HEK293 (cell line): ENCODE results near the gene PRDM10.
"Not testable (repeated sequence)": the region's sequence is repeated elsewhere in the genome, so short reads cannot be mapped to it uniquely, and the experiment has no call there.

Experiments
- CTCF ChIA-PET: fragments of 350-600 bp; formaldehyde crosslinking; extraction: SDS; loops from one replicate; lab custom pipeline; 2021; ENCODE audit warnings: antibody characterized with exemption; lab: Yijun Ruan, JAX
- POLR2A ChIA-PET: fragments of 300-600 bp; formaldehyde crosslinking; extraction: SDS; loops from one replicate; lab custom pipeline; 2020; ENCODE audit warnings: antibody characterized with exemption, inconsistent platforms; lab: Yijun Ruan, JAX
- H3K27ac ChIP-seq: fragments of 200-500 bp; sonication (Bioruptor generic); 2 replicates; pipeline ENCODE4 v1.5.1; 2014; ENCODE audit warnings: low read depth, low read length, control low read depth, inconsistent platforms; ENCODE audit errors: extremely low read depth
- H3K36me3 ChIP-seq, 2 experiments: fragments of 200-500 bp in 1 of 2; sonication (Bioruptor generic) in 1 of 2; 1 replicate in 1 of 2; 2 replicates in 1 of 2; pipeline ENCODE4 v1.5.1; 2014 to 2017; ENCODE audit warnings: inconsistent platforms in 2 of 2, low read length in 2 of 2; ENCODE audit not compliant: control insufficient read depth in 2 of 2, insufficient read depth in 1 of 2
- H3K4me1 ChIP-seq: fragments of 200-500 bp; sonication (Bioruptor generic); 2 replicates; pipeline ENCODE4 v1.5.1; 2014; ENCODE audit warnings: mild to moderate bottlenecking, low read length, inconsistent platforms; ENCODE audit not compliant: control insufficient read depth, insufficient read depth
- H3K4me3 ChIP-seq: 2 replicates; pipeline ENCODE4 v1.5.1; 2011; ENCODE audit warnings: low read depth, mild to moderate bottlenecking, control low read depth, low read length, moderate library complexity
- H3K9me3 ChIP-seq: fragments of 200-500 bp; sonication (Bioruptor generic); 2 replicates; pipeline ENCODE4 v1.5.1; 2014; ENCODE audit warnings: low read depth, low read length, inconsistent platforms; ENCODE audit not compliant: control insufficient read depth, insufficient read depth
- FEZF1 ChIP-seq: fragments of 450-650 bp; formaldehyde crosslinking; IDR thresholded peaks from 2 replicates; pipeline ENCODE4 v1.5.1; 2016; ENCODE audit warnings: missing biosample characterization, missing genetic modification characterization
- ZIC2 ChIP-seq: fragments of 450-650 bp; formaldehyde crosslinking; IDR thresholded peaks from 2 replicates; pipeline ENCODE4 v1.5.1; 2016; ENCODE audit warnings: missing biosample characterization, missing genetic modification characterization
- ZNF121 ChIP-seq: fragments of 450-650 bp; formaldehyde crosslinking; IDR thresholded peaks from 2 replicates; pipeline ENCODE4 v1.5.1; 2016; ENCODE audit warnings: missing biosample characterization, missing genetic modification characterization
- ZNF302 ChIP-seq: fragments of 450-650 bp; formaldehyde crosslinking; IDR thresholded peaks from 2 replicates; pipeline ENCODE4 v1.5.1; 2016; ENCODE audit warnings: missing biosample characterization, missing genetic modification characterization, low read depth
- TF ChIP-seq, protein P1 (sequence below): fragments of 450-650 bp; formaldehyde crosslinking; conservative IDR thresholded peaks from 2 replicates; pipeline ENCODE4 v1.5.1; 2016; ENCODE audit warnings: low read depth, missing biosample characterization, missing genetic modification characterization
- TF ChIP-seq, protein P2 (sequence below): fragments of 450-650 bp; formaldehyde crosslinking; IDR thresholded peaks from 2 replicates; pipeline ENCODE4 v1.5.1; 2016; ENCODE audit warnings: missing biosample characterization, missing genetic modification characterization
- TF ChIP-seq, protein P3 (sequence below): fragments of 450-650 bp; formaldehyde crosslinking; IDR thresholded peaks from 2 replicates; pipeline ENCODE4 v1.5.0; 2017; ENCODE audit warnings: missing biosample characterization, missing genetic modification characterization, borderline replicate concordance
- TF ChIP-seq, protein P4 (sequence below): fragments of 450-650 bp; formaldehyde crosslinking; IDR thresholded peaks from 2 replicates; pipeline ENCODE4 v1.5.1; 2016; ENCODE audit warnings: missing biosample characterization, missing genetic modification characterization

PRDM10 gene

DNA sequence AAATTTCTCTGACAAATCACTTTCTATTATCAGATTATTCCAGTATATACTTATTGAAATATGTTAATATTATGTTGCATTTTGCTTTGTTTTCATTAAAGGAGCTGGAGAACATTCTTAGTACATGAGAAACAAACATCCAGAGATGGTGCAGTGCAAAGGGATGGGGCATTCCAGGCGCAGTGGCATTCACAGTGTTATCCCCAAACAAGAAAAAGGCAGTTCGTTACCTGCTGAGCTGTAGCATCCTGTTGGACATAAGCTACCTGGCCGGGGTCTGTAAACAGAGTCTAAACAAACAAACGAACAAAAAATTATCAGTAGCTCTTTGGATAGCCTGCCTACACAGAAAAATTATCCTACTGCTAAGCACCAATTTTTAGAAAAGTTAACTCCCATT lies 47.4 kb downstream of the PRDM10 start:
- Histone ChIP-seq H3K27ac (no peak overlapping the region), H3K4me3 (no peak overlapping the region), H3K4me1 (no peaks in the 10 kb centered on the region), H3K9me3 (no peaks in the 10 kb centered on the region), H3K36me3 (peaks cover 0 to 14% of the 10 kb centered on the region in 2 experiments; a peak in 1 of 3 replicates)
- ChIA-PET CTCF (interaction anchor here (0.6 to 1.1 kb wide), 2 partner anchors 12 to 25 kb away, joined by 3 read pairs; no protein-coding TSS in a partner anchor), POLR2A (no interaction called here)
- TF ChIP-seq, protein P1, sequence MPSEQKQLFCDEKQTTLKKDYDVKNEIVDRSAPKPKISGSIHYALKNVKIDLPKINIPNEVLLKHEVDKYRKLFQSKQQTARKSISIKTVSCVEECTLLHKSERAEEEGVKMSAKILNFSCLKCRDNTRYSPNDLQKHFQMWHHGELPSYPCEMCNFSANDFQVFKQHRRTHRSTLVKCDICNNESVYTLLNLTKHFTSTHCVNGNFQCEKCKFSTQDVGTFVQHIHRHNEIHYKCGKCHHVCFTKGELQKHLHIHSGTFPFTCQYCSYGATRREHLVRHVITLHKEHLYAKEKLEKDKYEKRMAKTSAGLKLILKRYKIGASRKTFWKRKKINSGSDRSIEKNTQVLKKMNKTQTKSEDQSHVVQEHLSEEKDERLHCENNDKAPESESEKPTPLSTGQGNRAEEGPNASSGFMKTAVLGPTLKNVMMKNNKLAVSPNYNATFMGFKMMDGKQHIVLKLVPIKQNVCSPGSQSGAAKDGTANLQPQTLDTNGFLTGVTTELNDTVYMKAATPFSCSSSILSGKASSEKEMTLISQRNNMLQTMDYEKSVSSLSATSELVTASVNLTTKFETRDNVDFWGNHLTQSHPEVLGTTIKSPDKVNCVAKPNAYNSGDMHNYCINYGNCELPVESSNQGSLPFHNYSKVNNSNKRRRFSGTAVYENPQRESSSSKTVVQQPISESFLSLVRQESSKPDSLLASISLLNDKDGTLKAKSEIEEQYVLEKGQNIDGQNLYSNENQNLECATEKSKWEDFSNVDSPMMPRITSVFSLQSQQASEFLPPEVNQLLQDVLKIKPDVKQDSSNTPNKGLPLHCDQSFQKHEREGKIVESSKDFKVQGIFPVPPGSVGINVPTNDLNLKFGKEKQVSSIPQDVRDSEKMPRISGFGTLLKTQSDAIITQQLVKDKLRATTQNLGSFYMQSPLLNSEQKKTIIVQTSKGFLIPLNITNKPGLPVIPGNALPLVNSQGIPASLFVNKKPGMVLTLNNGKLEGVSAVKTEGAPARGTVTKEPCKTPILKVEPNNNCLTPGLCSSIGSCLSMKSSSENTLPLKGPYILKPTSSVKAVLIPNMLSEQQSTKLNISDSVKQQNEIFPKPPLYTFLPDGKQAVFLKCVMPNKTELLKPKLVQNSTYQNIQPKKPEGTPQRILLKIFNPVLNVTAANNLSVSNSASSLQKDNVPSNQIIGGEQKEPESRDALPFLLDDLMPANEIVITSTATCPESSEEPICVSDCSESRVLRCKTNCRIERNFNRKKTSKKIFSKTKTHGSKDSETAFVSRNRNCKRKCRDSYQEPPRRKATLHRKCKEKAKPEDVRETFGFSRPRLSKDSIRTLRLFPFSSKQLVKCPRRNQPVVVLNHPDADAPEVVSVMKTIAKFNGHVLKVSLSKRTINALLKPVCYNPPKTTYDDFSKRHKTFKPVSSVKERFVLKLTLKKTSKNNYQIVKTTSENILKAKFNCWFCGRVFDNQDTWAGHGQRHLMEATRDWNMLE (tag by site-specific recombination) = no peak
- TF ChIP-seq ZIC2 (tag by site-specific recombination) (no peak), FEZF1 (no peak), ZNF302 (tag by site-specific recombination) (no peak)
- TF ChIP-seq, protein P2, sequence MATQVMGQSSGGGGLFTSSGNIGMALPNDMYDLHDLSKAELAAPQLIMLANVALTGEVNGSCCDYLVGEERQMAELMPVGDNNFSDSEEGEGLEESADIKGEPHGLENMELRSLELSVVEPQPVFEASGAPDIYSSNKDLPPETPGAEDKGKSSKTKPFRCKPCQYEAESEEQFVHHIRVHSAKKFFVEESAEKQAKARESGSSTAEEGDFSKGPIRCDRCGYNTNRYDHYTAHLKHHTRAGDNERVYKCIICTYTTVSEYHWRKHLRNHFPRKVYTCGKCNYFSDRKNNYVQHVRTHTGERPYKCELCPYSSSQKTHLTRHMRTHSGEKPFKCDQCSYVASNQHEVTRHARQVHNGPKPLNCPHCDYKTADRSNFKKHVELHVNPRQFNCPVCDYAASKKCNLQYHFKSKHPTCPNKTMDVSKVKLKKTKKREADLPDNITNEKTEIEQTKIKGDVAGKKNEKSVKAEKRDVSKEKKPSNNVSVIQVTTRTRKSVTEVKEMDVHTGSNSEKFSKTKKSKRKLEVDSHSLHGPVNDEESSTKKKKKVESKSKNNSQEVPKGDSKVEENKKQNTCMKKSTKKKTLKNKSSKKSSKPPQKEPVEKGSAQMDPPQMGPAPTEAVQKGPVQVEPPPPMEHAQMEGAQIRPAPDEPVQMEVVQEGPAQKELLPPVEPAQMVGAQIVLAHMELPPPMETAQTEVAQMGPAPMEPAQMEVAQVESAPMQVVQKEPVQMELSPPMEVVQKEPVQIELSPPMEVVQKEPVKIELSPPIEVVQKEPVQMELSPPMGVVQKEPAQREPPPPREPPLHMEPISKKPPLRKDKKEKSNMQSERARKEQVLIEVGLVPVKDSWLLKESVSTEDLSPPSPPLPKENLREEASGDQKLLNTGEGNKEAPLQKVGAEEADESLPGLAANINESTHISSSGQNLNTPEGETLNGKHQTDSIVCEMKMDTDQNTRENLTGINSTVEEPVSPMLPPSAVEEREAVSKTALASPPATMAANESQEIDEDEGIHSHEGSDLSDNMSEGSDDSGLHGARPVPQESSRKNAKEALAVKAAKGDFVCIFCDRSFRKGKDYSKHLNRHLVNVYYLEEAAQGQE (tag by site-specific recombination) = no peak
- TF ChIP-seq, protein P3, sequence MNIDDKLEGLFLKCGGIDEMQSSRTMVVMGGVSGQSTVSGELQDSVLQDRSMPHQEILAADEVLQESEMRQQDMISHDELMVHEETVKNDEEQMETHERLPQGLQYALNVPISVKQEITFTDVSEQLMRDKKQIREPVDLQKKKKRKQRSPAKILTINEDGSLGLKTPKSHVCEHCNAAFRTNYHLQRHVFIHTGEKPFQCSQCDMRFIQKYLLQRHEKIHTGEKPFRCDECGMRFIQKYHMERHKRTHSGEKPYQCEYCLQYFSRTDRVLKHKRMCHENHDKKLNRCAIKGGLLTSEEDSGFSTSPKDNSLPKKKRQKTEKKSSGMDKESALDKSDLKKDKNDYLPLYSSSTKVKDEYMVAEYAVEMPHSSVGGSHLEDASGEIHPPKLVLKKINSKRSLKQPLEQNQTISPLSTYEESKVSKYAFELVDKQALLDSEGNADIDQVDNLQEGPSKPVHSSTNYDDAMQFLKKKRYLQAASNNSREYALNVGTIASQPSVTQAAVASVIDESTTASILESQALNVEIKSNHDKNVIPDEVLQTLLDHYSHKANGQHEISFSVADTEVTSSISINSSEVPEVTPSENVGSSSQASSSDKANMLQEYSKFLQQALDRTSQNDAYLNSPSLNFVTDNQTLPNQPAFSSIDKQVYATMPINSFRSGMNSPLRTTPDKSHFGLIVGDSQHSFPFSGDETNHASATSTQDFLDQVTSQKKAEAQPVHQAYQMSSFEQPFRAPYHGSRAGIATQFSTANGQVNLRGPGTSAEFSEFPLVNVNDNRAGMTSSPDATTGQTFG (tag by site-specific recombination) = no peak
- TF ChIP-seq, protein P4, sequence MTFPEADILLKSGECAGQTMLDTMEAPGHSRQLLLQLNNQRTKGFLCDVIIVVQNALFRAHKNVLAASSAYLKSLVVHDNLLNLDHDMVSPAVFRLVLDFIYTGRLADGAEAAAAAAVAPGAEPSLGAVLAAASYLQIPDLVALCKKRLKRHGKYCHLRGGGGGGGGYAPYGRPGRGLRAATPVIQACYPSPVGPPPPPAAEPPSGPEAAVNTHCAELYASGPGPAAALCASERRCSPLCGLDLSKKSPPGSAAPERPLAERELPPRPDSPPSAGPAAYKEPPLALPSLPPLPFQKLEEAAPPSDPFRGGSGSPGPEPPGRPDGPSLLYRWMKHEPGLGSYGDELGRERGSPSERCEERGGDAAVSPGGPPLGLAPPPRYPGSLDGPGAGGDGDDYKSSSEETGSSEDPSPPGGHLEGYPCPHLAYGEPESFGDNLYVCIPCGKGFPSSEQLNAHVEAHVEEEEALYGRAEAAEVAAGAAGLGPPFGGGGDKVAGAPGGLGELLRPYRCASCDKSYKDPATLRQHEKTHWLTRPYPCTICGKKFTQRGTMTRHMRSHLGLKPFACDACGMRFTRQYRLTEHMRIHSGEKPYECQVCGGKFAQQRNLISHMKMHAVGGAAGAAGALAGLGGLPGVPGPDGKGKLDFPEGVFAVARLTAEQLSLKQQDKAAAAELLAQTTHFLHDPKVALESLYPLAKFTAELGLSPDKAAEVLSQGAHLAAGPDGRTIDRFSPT = no peak

DNA sequence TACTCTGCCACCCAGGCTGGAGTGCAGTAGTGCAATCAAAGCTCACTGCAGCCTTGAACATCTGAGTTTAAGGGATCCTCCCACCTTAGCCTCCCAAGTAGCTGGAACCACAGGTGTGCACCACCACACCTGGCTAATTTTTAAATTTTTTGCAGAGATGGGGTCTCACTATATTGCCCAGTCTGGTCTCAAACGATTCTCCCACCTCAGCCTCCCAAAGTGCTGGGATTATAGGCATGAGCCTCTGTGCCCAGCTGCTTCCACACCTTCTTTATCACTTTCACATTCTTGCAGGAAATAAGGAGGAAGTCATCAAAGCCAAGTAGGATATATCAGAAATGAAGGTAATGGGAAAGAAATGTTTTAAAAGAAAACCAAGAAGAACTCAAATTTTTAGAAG lies 47.9 kb downstream of the PRDM10 start:
- H3K27ac ChIP-seq, H3K9me3 ChIP-seq, H3K4me3 ChIP-seq, H3K4me1 ChIP-seq, CTCF ChIA-PET, POLR2A ChIA-PET: not testable (repeated sequence)
- TF ChIP-seq ZNF121 = 0 out of 2 replicates have a peak, but pooled peaks have one; percentile 52
- peaks cover 0 to 14% of the 10 kb centered on the region in 2 experiments; a peak in 1 of 3 replicates for H3K36me3 ChIP-seq
